H1 (cell line): ENCODE results near the gene ZBTB47. TPM values are rescaled to one million over a fixed set of nuclear protein-coding genes. Genes with fewer than 3 reads are reported as not detected.

Source experiments
- GTF2F1 ChIP-seq: IDR thresholded peaks from 2 replicates; pipeline ENCODE4 v1.6.1; 2012; ENCODE audit warnings: low read depth, low read length, improper control_type of control experiment, borderline replicate concordance
- KDM1A ChIP-seq: fragments of 200-600, 300-600 bp; sonication (generic); IDR thresholded peaks from 2 replicates; pipeline ENCODE4 v1.7.1; 2016; ENCODE audit warnings: mild to moderate bottlenecking, low read length, borderline replicate concordance
- RNF2 ChIP-seq: fragments of 200-900, 300-1000 bp; sonication (generic); IDR thresholded peaks from 2 replicates; pipeline ENCODE4 v1.7.1; 2016; ENCODE audit warnings: borderline replicate concordance, low read depth, mild to moderate bottlenecking, antibody characterized with exemption, low read length; ENCODE audit not compliant: poor library complexity, severe bottlenecking; ENCODE audit errors: missing control alignments
- TEAD4 ChIP-seq: IDR thresholded peaks from 2 replicates; pipeline ENCODE4 v1.6.1; 2012; ENCODE audit warnings: low read depth, low read length, inconsistent platforms, mixed read lengths
- polyA plus RNA-seq, 7 experiments: library from polyadenylated mRNA; depleted of rRNA in 3 of 7; stranded (reverse) in 5 of 7; unstranded in 2 of 7; fragments of >200 nt in 5 of 7; fragments of 200-250 nt in 2 of 7; gene quantifications; 1 replicate in 5 of 7; 2 replicates in 1 of 7; 4 replicates in 1 of 7; pipeline versions ENCODE4 v1.2.1 to v1.2.3, GENCODE V29; 2011 to 2013; ENCODE audit warnings: missing spikeins in 2 of 7, mixed read lengths in 2 of 7
- total RNA-seq: library from RNA; stranded (reverse); fragmentation: NEBNext Ultra II Directional; extraction: Animal tissue kit (Norgen Biotek cat#: 25700); gene quantifications from 2 replicates; pipeline ENCODE4 v1.2.1, GENCODE V29; 2021

The ZBTB47 gene
- total and polyA plus RNA-seq, 2 of the 8 experiments (the other 6 are each of a cell fraction or from before 2014, with no cell fraction given): 2.8 to 4.1 TPM

- no peak for TF ChIP-seq RNF2
- no peak for TF ChIP-seq KDM1A
- TF ChIP-seq TEAD4: no peak
- TF ChIP-seq GTF2F1: no peak
These were observed 26.8 kb downstream of the ZBTB47 start (continued) for GRCh38 chr3:42680271-42680670.
